WTC11 (cell line): ENCODE measurements around the gene BUD23. TPM values are rescaled to one million over a fixed set of nuclear protein-coding genes. Genes with fewer than 3 reads are reported as not detected.
"Not testable (repeated sequence)": the region's sequence is repeated elsewhere in the genome, so short reads cannot be mapped to it uniquely, and the experiment has no call there.

Experiments
- ATAC-seq: fragments of 200-7000 bp; cut with Tn5 transposase; 2 replicates; pipeline ENCODE4 v1.10.0; 2021; ENCODE audit warnings: mild to moderate bottlenecking, moderate library complexity
- CTCF ChIA-PET: fragments of 300-600 bp; sonication (Branson Sonifier 250); formaldehyde crosslinking; loops from one replicate; lab custom pipeline; 2021; ENCODE audit warnings: antibody characterized with exemption; lab: Charles Lee
- POLR2A ChIA-PET: fragments of 350-600 bp; sonication (Branson Sonifier 250); formaldehyde crosslinking; loops from one replicate; lab custom pipeline; 2021; ENCODE audit warnings: antibody characterized with exemption; lab: Charles Lee
- DNase-seq: peaks from one replicate; pipeline ENCODE4 v3.0.0; 2021; ENCODE audit warnings: low spot score
- H3K27ac Mint-ChIP-seq: 2 replicates; pipeline ENCODE4 v1.8.0; 2021; ENCODE audit warnings: mixed read lengths
- H3K27me3 Mint-ChIP-seq: 2 replicates; pipeline ENCODE4 v1.8.0; 2021; ENCODE audit warnings: low read depth, mild to moderate bottlenecking, moderate library complexity, mixed read lengths
- H3K36me3 Mint-ChIP-seq: 2 replicates; pipeline ENCODE4 v1.8.0; 2021; ENCODE audit warnings: mixed read lengths
- H3K4me1 Mint-ChIP-seq: 2 replicates; pipeline ENCODE4 v1.8.0; 2022; ENCODE audit warnings: mixed read lengths
- H3K4me3 Mint-ChIP-seq: 2 replicates; pipeline ENCODE4 v1.8.0; 2021; ENCODE audit warnings: mild to moderate bottlenecking, moderate library complexity, mixed read lengths
- H3K9me3 Mint-ChIP-seq: 2 replicates; pipeline ENCODE4 v1.8.0; 2021; ENCODE audit warnings: mixed read lengths
- CBFB ChIP-seq: sonication (generic); formaldehyde crosslinking; IDR thresholded peaks from 2 replicates; pipeline ENCODE4 v1.8.1; 2022; ENCODE audit warnings: mild to moderate bottlenecking, low read depth, missing genetic modification reagents
- CREB1 ChIP-seq: sonication (generic); formaldehyde crosslinking; IDR thresholded peaks from 2 replicates; pipeline ENCODE4 v1.8.0; 2023; ENCODE audit warnings: mild to moderate bottlenecking, missing genetic modification reagents
- EMX1 ChIP-seq: fragments of 250-450 bp; sonication (Bioruptor Pico); IDR thresholded peaks from 2 replicates; pipeline ENCODE4 v1.8.0; 2021; ENCODE audit warnings: mild to moderate bottlenecking
- GABPB1 ChIP-seq: sonication (generic); formaldehyde crosslinking; IDR thresholded peaks from 2 replicates; pipeline ENCODE4 v1.8.1; 2023; ENCODE audit warnings: mild to moderate bottlenecking, missing genetic modification reagents
- GTF2I ChIP-seq: fragments of 250-450 bp; sonication (Bioruptor Pico); conservative IDR thresholded peaks from 2 replicates; pipeline ENCODE4 v1.4.0; 2021; ENCODE audit warnings: mild to moderate bottlenecking
- JAZF1 ChIP-seq: fragments of 250-450 bp; sonication (Bioruptor Pico); IDR thresholded peaks from 2 replicates; pipeline ENCODE4 v1.9.0; 2021; ENCODE audit warnings: moderate library complexity, mild to moderate bottlenecking, inconsistent platforms
- NR1H2 ChIP-seq: sonication (generic); formaldehyde crosslinking; IDR thresholded peaks from 2 replicates; pipeline ENCODE4 v1.9.0; 2021; ENCODE audit warnings: mild to moderate bottlenecking, moderate library complexity, missing genetic modification reagents
- PRRX2 ChIP-seq: fragments of 250-450 bp; sonication (Bioruptor Pico); IDR thresholded peaks from 2 replicates; pipeline ENCODE4 v1.8.0; 2021; ENCODE audit warnings: mild to moderate bottlenecking
- SMAD4 ChIP-seq: sonication (generic); formaldehyde crosslinking; IDR thresholded peaks from 2 replicates; pipeline ENCODE4 v1.8.0; 2022; ENCODE audit warnings: mild to moderate bottlenecking, missing genetic modification reagents
- TEAD1 ChIP-seq: sonication (generic); formaldehyde crosslinking; IDR thresholded peaks from 2 replicates; pipeline ENCODE4 v1.8.0; 2022; ENCODE audit warnings: mild to moderate bottlenecking, missing genetic modification reagents
- ZBTB21 ChIP-seq: sonication (generic); formaldehyde crosslinking; IDR thresholded peaks from 2 replicates; pipeline ENCODE4 v1.8.1; 2023; ENCODE audit warnings: mild to moderate bottlenecking, missing genetic modification reagents, borderline replicate concordance
- ZNF121 ChIP-seq: sonication (generic); formaldehyde crosslinking; IDR thresholded peaks from 2 replicates; pipeline ENCODE4 v1.8.0; 2023; ENCODE audit warnings: missing genetic modification reagents
- ZNF232 ChIP-seq: sonication (generic); formaldehyde crosslinking; IDR thresholded peaks from 2 replicates; pipeline ENCODE4 v1.8.0; 2022; ENCODE audit warnings: mild to moderate bottlenecking, missing genetic modification reagents
- ZNF416 ChIP-seq: fragments of 250-450 bp; sonication (Bioruptor Pico); IDR thresholded peaks from 2 replicates; pipeline ENCODE4 v1.9.0; 2021; ENCODE audit warnings: mild to moderate bottlenecking, inconsistent platforms
- total RNA-seq: library from RNA; stranded (reverse); gene quantifications from 3 replicates; pipeline ENCODE4 v1.2.3, GENCODE V29; 2021
- TF ChIP-seq, protein P1 (sequence below): sonication (generic); formaldehyde crosslinking; conservative IDR thresholded peaks from 2 replicates; pipeline ENCODE4 v1.8.1; 2023; ENCODE audit warnings: mild to moderate bottlenecking, low read depth, missing genetic modification reagents, moderate library complexity
- TF ChIP-seq, protein P2 (sequence below): fragments of 250-450 bp; sonication (Bioruptor Pico); IDR thresholded peaks from 2 replicates; pipeline ENCODE4 v1.9.0; 2021; ENCODE audit warnings: moderate library complexity, mild to moderate bottlenecking, inconsistent platforms, borderline replicate concordance
- TF ChIP-seq, protein P3 (sequence below): fragments of 250-450 bp; sonication (Bioruptor Pico); IDR thresholded peaks from 2 replicates; pipeline ENCODE4 v1.9.0; 2021; ENCODE audit warnings: mild to moderate bottlenecking
- TF ChIP-seq, protein P4 (sequence below): sonication (generic); formaldehyde crosslinking; IDR thresholded peaks from 2 replicates; pipeline ENCODE4 v1.8.0; 2022; ENCODE audit warnings: mild to moderate bottlenecking, missing genetic modification reagents
- TF ChIP-seq, protein P5 (sequence below): sonication (generic); formaldehyde crosslinking; IDR thresholded peaks from 2 replicates; pipeline ENCODE4 v1.8.1; 2023; ENCODE audit warnings: mild to moderate bottlenecking, missing genetic modification reagents, borderline replicate concordance
- TF ChIP-seq, protein P6 (sequence below): fragments of 250-450 bp; sonication (Bioruptor Pico); conservative IDR thresholded peaks from 2 replicates; pipeline ENCODE4 v1.9.0; 2021; ENCODE audit warnings: mild to moderate bottlenecking

Gene BUD23
- total RNA-seq, 1 experiment from 2014 or later: 91.9 TPM

DNA sequence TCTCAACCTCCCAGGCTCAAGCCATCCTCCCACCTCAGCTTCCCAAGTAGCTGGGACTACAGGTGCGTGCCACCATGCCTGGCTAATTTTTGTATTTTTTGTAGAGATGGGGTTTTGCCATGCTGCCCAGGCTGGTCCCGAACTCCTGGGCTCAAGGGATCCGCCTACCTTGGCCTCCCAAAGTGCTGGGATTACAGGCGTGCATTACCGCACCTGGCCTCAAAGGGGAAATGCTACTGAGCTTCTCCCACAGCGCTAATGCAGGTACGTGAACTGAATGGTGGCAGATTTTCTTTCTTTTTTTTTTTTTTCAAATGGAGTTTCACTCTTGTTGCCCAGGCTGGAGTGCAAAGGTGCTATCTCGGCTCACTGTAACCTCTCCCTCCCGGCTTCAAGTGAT lies 7.3 kb upstream of the BUD23 start:
- POLR2A ChIA-PET: interaction anchor here (1.0 kb wide), 1 partner anchor 11 kb away, joined by 4 read pairs; no protein-coding TSS in a partner anchor
- H3K36me3 Mint-ChIP-seq: peaks cover 14% of the 10 kb centered on the region
- H3K27me3 Mint-ChIP-seq: not testable (repeated sequence)
- peak; percentile 96 for TF ChIP-seq ZNF121 (CRISPR knock-in tag)
- TF ChIP-seq, all 79 proteins: peak for 1; not testable (repeated sequence) for 78
- CTCF ChIA-PET: interaction anchor here (0.5 to 3.5 kb wide), 16 partner anchors 8 to 1044 kb away, joined by 3 to 26 read pairs (median 5); partner anchors contain the start of genes STX1A and VPS37D
- H3K4me3 Mint-ChIP-seq, H3K27ac Mint-ChIP-seq, H3K9me3 Mint-ChIP-seq: not testable (repeated sequence)
- peak; percentile 41 for DNase-seq
- peak; percentile 86 for ATAC-seq
- H3K4me1 Mint-ChIP-seq: peaks cover 13% of the 10 kb centered on the region

DNA sequence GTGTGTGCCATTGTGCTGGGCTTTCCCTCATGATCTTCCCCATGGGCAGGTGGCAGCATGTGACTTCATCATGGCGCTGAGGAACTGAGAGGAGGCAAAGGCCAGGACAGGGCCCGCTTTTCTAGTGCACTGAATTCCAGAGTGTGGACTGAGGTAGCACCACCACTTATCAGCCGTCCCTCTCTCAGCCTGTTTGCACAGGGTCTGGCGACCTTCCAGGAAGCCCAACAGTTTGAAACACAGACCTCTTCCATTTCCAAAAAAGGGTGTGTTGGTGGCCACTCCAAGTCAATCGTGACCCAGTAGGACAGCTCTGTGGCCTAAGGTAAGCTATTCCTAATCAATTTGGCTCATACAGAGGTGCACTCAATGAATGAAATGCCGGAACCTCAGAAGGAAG lies 4.5 kb upstream of the BUD23 start:
- H3K36me3 Mint-ChIP-seq: peaks cover 14% of the 10 kb centered on the region
- H3K4me1 Mint-ChIP-seq: peaks cover 17% of the 10 kb centered on the region
- DNase-seq: no peak
- no peaks in the 10 kb centered on the region for H3K27me3 Mint-ChIP-seq
- no peak for ATAC-seq
- TF ChIP-seq GABPB1 (CRISPR knock-in tag) (no peak), TEAD1 (CRISPR knock-in tag) (no peak), GTF2I (CRISPR knock-in tag) (no peak), JAZF1 (no peak), NR1H2 (CRISPR knock-in tag) (no peak), EMX1 (no peak), PRRX2 (CRISPR knock-in tag) (no peak), ZBTB21 (CRISPR knock-in tag) (no peak), CREB1 (CRISPR knock-in tag) (no peak), ZNF416 (no peak), ZNF232 (CRISPR knock-in tag) (no peak), SMAD4 (no peak), CBFB (no peak)
- TF ChIP-seq, protein P1, sequence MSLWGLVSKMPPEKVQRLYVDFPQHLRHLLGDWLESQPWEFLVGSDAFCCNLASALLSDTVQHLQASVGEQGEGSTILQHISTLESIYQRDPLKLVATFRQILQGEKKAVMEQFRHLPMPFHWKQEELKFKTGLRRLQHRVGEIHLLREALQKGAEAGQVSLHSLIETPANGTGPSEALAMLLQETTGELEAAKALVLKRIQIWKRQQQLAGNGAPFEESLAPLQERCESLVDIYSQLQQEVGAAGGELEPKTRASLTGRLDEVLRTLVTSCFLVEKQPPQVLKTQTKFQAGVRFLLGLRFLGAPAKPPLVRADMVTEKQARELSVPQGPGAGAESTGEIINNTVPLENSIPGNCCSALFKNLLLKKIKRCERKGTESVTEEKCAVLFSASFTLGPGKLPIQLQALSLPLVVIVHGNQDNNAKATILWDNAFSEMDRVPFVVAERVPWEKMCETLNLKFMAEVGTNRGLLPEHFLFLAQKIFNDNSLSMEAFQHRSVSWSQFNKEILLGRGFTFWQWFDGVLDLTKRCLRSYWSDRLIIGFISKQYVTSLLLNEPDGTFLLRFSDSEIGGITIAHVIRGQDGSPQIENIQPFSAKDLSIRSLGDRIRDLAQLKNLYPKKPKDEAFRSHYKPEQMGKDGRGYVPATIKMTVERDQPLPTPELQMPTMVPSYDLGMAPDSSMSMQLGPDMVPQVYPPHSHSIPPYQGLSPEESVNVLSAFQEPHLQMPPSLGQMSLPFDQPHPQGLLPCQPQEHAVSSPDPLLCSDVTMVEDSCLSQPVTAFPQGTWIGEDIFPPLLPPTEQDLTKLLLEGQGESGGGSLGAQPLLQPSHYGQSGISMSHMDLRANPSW (CRISPR knock-in tag): no peak
- TF ChIP-seq, protein P2, sequence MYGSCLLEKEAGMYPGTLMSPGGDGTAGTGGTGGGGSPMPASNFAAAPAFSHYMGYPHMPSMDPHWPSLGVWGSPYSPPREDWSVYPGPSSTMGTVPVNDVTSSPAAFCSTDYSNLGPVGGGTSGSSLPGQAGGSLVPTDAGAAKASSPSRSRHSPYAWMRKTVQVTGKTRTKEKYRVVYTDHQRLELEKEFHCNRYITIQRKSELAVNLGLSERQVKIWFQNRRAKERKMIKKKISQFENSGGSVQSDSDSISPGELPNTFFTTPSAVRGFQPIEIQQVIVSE: no peak
- TF ChIP-seq, protein P3, sequence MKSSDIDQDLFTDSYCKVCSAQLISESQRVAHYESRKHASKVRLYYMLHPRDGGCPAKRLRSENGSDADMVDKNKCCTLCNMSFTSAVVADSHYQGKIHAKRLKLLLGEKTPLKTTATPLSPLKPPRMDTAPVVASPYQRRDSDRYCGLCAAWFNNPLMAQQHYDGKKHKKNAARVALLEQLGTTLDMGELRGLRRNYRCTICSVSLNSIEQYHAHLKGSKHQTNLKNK: no peak
- TF ChIP-seq, protein P4, sequence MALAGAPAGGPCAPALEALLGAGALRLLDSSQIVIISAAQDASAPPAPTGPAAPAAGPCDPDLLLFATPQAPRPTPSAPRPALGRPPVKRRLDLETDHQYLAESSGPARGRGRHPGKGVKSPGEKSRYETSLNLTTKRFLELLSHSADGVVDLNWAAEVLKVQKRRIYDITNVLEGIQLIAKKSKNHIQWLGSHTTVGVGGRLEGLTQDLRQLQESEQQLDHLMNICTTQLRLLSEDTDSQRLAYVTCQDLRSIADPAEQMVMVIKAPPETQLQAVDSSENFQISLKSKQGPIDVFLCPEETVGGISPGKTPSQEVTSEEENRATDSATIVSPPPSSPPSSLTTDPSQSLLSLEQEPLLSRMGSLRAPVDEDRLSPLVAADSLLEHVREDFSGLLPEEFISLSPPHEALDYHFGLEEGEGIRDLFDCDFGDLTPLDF (CRISPR knock-in tag): no peak
- TF ChIP-seq, protein P5, sequence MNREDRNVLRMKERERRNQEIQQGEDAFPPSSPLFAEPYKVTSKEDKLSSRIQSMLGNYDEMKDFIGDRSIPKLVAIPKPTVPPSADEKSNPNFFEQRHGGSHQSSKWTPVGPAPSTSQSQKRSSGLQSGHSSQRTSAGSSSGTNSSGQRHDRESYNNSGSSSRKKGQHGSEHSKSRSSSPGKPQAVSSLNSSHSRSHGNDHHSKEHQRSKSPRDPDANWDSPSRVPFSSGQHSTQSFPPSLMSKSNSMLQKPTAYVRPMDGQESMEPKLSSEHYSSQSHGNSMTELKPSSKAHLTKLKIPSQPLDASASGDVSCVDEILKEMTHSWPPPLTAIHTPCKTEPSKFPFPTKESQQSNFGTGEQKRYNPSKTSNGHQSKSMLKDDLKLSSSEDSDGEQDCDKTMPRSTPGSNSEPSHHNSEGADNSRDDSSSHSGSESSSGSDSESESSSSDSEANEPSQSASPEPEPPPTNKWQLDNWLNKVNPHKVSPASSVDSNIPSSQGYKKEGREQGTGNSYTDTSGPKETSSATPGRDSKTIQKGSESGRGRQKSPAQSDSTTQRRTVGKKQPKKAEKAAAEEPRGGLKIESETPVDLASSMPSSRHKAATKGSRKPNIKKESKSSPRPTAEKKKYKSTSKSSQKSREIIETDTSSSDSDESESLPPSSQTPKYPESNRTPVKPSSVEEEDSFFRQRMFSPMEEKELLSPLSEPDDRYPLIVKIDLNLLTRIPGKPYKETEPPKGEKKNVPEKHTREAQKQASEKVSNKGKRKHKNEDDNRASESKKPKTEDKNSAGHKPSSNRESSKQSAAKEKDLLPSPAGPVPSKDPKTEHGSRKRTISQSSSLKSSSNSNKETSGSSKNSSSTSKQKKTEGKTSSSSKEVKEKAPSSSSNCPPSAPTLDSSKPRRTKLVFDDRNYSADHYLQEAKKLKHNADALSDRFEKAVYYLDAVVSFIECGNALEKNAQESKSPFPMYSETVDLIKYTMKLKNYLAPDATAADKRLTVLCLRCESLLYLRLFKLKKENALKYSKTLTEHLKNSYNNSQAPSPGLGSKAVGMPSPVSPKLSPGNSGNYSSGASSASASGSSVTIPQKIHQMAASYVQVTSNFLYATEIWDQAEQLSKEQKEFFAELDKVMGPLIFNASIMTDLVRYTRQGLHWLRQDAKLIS (CRISPR knock-in tag): no peak
- TF ChIP-seq, protein P6, sequence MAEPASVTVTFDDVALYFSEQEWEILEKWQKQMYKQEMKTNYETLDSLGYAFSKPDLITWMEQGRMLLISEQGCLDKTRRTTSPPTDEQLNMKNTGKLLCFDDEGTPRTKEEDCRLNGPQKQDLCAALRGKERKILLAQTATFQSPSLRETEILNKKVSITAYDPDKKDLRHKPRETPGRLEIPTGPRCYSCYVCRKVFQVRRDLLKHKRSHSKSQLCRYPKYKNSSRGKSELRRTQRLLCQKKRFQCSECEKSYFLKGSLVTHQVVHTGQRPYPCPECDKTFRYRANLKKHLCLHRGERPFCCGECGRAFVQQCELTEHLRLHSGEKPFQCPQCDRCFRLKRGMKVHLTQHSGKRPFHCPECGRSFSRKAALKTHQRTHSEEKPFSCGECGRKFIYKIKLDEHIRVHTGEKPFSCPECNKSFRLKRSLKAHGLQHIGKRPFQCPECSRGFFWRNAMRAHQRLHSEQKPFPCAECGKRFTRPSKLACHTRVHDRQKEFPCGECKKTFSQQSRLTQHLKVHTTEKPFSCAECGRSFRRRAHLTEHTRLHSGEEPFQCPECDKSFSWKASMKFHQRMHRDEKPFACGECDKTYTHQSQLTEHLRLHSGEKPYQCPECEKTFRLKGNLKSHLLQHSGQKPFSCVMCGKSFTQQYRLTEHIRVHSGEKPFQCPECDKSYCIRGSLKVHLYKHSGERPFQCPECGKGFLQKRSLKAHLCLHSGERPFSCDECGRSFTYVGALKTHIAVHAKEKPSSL (CRISPR knock-in tag): no peak
- ChIA-PET POLR2A (no interaction called here), CTCF (interaction anchor here (0.9 kb wide), 1 partner anchor 46 kb away, joined by 4 read pairs; no protein-coding TSS in a partner anchor)
- H3K27ac Mint-ChIP-seq: no peak overlapping the region
- no peaks in the 10 kb centered on the region for H3K9me3 Mint-ChIP-seq
- no peak overlapping the region for H3K4me3 Mint-ChIP-seq
